IPS-18c (cell line): ENCODE results near the gene CAPZB.

Experiments used
- H3K4me3 ChIP-seq: 2 replicates; pipeline ENCODE4 v1.7.0; 2013; ENCODE audit warnings: low read depth, mild to moderate bottlenecking, low read length, moderate library complexity; ENCODE audit not compliant: insufficient read depth
- H3K9me3 ChIP-seq: one replicate; pipeline ENCODE4 v1.6.1; 2013; ENCODE audit warnings: mild to moderate bottlenecking, low read length, moderate library complexity; ENCODE audit not compliant: control insufficient read depth, insufficient read depth

CAPZB gene

DNA sequence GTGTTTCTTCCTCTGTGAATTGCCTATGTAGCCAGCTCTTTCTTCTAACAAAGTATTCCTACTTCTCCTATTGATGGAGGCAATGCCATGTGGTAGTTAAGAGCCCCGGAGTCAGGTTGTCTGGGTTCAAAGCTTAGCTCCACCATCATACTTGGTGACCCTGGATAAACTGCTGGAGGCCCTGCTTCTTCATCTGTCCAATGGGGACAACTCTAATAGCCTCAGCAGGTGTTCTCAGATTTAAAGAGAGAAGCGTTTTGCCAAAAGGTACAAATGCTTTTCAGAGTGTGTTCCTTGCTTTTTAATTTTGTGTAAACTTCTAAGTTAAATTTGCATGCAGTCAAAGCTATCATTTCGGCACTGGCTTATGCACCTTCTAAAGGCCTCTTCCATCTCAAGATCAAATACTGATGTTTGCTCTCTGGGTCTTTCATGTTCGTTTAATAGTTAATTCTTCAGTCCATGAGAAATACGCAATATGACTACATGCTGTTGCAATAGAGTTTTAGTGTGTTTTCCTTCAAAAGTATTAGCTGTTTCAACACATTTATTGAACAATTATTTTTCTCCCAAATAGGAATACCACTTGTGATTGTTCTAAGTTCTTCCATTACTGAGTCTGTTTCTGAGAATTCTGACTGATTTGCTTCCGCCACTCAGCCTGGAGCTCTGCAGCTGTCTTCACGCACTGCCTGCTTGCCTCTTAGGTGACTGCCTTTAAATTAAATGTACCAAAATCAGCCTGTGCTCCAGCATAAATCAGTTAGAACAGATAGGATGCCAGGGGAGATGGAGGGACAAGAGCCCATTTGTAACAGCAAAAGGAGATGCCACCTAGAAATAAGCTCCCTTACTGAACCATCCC, 75.6 kb downstream of the CAPZB start:
- H3K9me3 ChIP-seq, result peaks cover 2% of the 10 kb centered on the region
- no peak overlapping the region for H3K4me3 ChIP-seq

- Histone ChIP-seq H3K9me3 (peaks cover under 1% of the 10 kb centered on the region), H3K4me3 (no peak overlapping the region)
These were observed 77.7 kb downstream of the CAPZB start for GRCh38 chr1:19407494-19408096.

DNA sequence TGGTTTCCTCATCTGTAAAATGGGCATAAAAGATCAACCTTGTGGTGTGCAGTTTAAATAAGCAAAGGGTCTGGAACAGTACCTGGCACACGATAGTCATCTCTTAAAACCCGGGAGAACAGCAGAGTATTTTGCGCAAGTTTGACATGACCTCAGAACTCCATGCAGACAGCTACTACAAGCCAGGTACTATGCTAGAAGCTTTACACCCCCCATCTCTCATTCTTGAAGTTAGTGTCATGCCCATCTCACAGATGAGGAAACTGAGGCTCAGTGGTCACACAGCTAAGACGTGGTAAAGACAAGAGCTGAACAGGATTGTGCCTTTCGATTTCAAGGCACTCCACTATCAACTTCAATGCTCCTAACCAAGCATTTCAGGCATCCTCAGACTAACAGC, 78.7 kb downstream of the CAPZB start:
- Histone ChIP-seq H3K4me3 (no peak overlapping the region), H3K9me3 (no peaks in the 10 kb centered on the region)

- H3K9me3 ChIP-seq, result no peaks in the 10 kb centered on the region
- no peak overlapping the region for H3K4me3 ChIP-seq
These were observed 79.4 kb downstream of the CAPZB start for GRCh38 chr1:19405761-19406487.

- Histone ChIP-seq H3K9me3 (no peaks in the 10 kb centered on the region), H3K4me3 (no peak overlapping the region)
These were observed 80.1 kb downstream of the CAPZB start for GRCh38 chr1:19405195-19405760.

- H3K4me3 ChIP-seq, result no peak overlapping the region
These were observed 80.6 kb downstream of the CAPZB start for GRCh38 chr1:19404748-19405147.

DNA sequence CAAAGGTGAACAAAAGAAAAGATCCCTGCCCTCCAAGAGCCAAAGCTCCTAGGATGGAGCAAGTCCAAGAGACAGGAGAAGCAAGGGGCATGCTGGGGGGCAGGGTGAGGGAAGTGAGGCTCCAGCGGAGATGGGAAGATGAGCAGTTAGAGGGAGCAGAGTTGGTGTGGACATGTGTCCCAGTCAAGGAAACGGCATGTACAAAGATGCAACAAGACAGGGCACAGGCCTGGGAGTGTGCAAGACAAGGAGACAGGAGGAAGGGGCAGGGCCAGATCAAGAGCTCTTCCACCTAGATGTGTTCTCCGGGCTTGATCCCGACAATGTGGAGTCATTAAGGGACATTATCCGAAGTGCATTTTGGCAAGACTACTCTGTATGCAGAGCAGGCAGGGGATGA, 82.1 kb downstream of the CAPZB start:
- Histone ChIP-seq H3K4me3 (no peak overlapping the region), H3K9me3 (no peaks in the 10 kb centered on the region)

More at GRCh38 chr1:19404748-19405147, 80.6 kb downstream of the CAPZB start:
- no peaks in the 10 kb centered on the region for H3K9me3 ChIP-seq

DNA sequence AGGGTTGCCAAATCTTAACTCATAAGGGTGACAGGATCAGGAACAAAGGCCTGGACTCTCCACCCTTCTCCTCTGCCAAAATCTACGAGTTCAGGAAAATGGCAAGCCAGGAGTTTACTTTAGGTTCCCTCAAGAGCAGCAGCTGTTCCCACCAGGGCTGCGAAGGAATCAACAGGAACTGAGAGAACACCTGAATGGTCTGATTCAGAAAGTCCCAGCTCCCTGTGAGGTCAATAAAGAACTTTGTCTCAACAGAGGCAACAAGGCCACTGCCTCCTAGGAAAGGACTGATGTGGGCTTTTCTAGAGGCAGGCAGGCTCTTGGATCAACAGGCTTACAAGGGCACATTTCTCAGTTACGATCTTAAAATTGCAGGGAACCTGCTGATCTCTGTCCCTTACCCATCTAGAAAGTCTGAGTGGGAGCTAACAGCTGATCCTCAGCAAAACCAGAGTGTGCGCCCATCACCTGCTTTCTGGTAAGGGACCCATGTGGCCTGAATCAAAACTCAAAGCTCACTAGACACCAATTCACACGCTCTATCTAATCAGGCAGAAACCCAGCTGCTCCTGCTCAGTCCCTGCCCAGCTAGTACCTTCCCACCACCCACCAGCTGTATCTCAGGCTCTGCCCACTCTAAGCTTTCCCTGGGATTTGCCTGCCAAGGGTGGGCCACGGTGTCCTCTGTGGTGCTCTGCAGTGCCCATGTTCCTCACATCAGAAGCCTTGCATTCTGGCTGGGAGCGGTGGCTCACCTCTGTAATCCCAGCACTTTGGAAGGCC, 83.1 kb downstream of the CAPZB start:
- Histone ChIP-seq H3K9me3 (no peaks in the 10 kb centered on the region), H3K4me3 (no peak overlapping the region)

DNA sequence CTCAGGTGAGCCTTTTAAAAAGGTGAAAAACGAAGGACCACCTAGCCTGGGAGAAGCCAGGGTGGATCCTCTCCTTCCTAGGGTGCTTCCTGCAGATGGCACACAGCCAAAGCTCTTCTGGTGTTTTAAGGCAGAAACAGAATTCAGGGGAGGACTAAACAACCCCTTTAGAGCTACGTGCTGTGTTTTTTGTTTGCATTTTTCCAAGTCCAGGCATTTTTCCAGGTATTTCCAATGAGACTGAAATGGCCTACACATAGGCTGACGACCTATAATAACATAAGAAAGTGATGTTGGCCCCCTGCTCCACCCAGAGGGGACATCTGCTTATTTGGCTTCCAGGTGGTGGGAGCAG, 83.8 kb downstream of the CAPZB start:
- Histone ChIP-seq H3K9me3 (no peaks in the 10 kb centered on the region), H3K4me3 (no peak overlapping the region)

DNA sequence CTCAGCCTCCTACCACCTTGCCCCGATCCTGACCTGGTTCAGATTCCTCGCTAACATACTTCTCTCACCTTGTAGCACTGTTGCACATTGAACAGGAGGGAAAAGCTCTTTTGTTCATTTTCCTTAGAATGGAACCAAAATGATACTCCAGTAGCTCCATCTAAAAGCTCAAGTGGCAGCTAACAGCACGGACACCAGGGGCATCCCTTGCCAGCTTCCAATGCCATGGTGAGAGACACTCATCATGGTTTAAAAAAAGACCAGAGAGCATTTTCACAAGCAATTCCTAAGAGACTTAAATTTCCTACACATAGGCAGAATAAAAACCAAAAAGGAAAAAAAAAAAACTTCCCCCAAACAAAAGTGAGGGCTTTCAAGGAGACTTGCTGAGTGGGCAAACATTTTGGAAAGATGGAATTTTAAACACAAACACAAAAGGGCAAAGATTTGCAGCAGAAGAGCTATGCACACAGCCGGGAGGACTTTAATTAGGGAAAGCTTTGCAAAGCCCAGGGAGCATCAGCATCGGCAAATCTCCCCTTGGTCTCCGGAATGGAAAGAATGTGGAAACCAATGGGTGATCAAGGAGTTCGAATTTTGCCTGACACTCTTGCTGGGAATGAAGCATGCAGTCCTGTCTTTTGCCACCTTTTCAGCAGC, 84.3 kb downstream of the CAPZB start:
- H3K9me3 ChIP-seq, result no peaks in the 10 kb centered on the region
- no peak overlapping the region for H3K4me3 ChIP-seq

- Histone ChIP-seq H3K9me3 (no peaks in the 10 kb centered on the region), H3K4me3 (no peak overlapping the region)
These were observed 85.1 kb downstream of the CAPZB start for GRCh38 chr1:19400192-19400611.

GRCh38 chr1:19398309-19398760, 87.0 kb downstream of the CAPZB start:
- Histone ChIP-seq H3K9me3 (no peaks in the 10 kb centered on the region), H3K4me3 (no peak overlapping the region)

DNA sequence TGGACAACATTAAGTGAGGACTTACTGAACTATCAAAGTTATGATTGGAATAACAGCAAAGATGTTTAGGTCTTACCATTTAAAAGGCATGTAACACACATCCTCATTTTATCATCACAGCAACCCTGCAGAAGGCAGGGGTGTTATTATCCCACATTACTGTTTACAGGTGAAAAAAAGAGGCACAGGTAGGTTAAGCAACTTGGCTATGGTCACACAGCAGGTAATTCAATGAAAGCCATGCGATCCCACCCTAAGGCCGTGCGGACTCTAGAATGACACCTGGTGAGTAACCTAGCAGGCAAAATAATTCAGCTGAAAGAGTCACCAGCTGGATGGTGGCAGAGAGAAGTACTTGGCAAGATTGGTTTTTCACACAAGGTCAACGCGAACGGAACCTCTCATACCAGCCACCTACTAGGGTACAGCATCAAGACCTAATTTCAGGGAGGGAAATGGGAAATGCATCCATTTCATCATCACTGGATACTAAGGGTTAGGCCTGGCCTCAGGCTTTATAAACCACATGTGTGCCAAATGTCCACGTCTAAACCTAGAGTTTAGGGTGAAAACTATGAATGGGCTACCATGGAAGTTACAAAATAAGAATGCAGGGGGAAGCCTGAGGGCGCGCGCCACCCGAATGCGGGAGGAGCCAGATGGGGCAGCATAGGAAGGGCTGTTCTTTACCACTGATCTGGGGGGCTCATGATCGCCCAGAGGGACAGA, 88.0 kb downstream of the CAPZB start:
- Histone ChIP-seq H3K9me3 (no peaks in the 10 kb centered on the region), H3K4me3 (no peak overlapping the region)

GRCh38 chr1:19396280-19396679, 89.1 kb downstream of the CAPZB start:
- no peaks in the 10 kb centered on the region for H3K9me3 ChIP-seq
- H3K4me3 ChIP-seq, result no peak overlapping the region

- no peak overlapping the region for H3K4me3 ChIP-seq
These were observed 89.6 kb downstream of the CAPZB start for GRCh38 chr1:19395678-19396192.

DNA sequence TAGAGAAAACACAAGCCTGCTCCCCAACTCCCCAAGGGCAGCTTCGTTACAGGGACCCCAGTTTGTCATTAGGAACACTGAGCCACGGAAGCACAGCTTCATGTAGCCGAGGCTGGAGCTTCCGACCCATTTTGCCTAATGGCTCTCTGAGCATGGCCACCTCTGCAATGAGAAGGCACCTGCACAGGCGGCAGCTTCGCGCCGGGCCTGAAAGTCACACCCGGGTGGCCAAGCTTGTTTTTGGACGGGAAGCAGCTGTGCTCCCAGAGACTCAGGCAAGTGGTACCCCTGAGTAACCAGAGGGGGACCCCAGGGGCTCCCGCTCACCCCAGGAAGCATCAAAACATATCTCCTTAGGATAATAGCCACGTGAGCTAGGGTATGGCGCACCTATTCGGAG, 92.3 kb downstream of the CAPZB start:
- Histone ChIP-seq H3K4me3 (no peak overlapping the region), H3K9me3 (no peaks in the 10 kb centered on the region)

More at GRCh38 chr1:19395678-19396192, 89.6 kb downstream of the CAPZB start:
- no peaks in the 10 kb centered on the region for H3K9me3 ChIP-seq
